HepG2 (cell line): ENCODE data around the gene PHF10. TPM values are rescaled to one million over a fixed set of nuclear protein-coding genes. Genes with fewer than 3 reads are reported as not detected.
A peak's percentile ranks its signal among the peaks of the same experiment; 100 is the strongest.

Source experiments
- ATAC-seq: fragments of 200-7000 bp; cut with Tn5 transposase; 3 replicates; pipeline ENCODE4 v1.9.1; 2020; ENCODE audit warnings: mild to moderate bottlenecking, moderate library complexity
- BruUV-seq: library from RNA; stranded (reverse); fragments of 400-500 nt; replicated peaks from 2 replicates; lab custom pipeline; 2021; lab: Mats Ljungman, UMichigan
- CTCF ChIA-PET: fragments of 300-600 bp; formaldehyde crosslinking; extraction: SDS; loops from one replicate; lab custom pipeline; 2021; ENCODE audit warnings: low total read pairs, inconsistent platforms, low intra/inter-chr PET ratio; lab: Yijun Ruan, JAX
- POLR2A ChIA-PET: fragments of 350-600 bp; sonication (Branson Sonifier 250); formaldehyde crosslinking; loops from one replicate; lab custom pipeline; 2020; ENCODE audit warnings: antibody characterized with exemption, inconsistent platforms; lab: Yijun Ruan, JAX
- DNase-seq: peaks from one replicate; pipeline ENCODE4 v3.0.0-alpha.2; 2015; ENCODE audit warnings: low spot score
- FAIRE-seq: peaks from 3 replicates; lab custom pipeline; 2011; peaks lifted over from hg19 to GRCh38; lab: Jason Lieb, UNC
- H2AFZ ChIP-seq: one replicate; pipeline ENCODE4 v1.6.1; 2011; ENCODE audit warnings: low read length, inconsistent platforms
- H3K27ac ChIP-seq: fragments of 300-600 bp; 3 replicates; pipeline ENCODE4 v1.8.0; 2011; ENCODE audit warnings: mixed run types, mild to moderate bottlenecking, mixed read lengths, low read length, inconsistent platforms; ENCODE audit not compliant: insufficient read depth; ENCODE audit errors: extremely low read length
- H3K27me3 ChIP-seq, 2 experiments: fragments of 200-600 bp in 1 of 2; 2 replicates in 1 of 2; 3 replicates in 1 of 2; pipeline versions ENCODE4 v1.6.0 to v1.8.0; 2011; ENCODE audit warnings: low read length in 2 of 2, mild to moderate bottlenecking in 2 of 2, moderate library complexity in 2 of 2, inconsistent platforms in 1 of 2; ENCODE audit not compliant: insufficient read depth in 2 of 2, control insufficient read depth in 1 of 2
- H3K36me3 ChIP-seq, 2 experiments: fragments of 200-600 bp in 1 of 2; replicated peaks in 1 of 2; 2 replicates in 1 of 2; 3 replicates in 1 of 2; pipeline versions ENCODE4 v1.5.1 to v1.8.0; 2011; ENCODE audit warnings: low read length in 2 of 2, inconsistent platforms in 1 of 2; ENCODE audit not compliant: insufficient read depth in 2 of 2, control insufficient read depth in 1 of 2
- H3K4me1 ChIP-seq: 2 replicates; pipeline ENCODE4 v1.5.1; 2012; ENCODE audit warnings: low read length, inconsistent platforms; ENCODE audit not compliant: insufficient read depth
- H3K4me2 ChIP-seq: 2 replicates; pipeline ENCODE4 v1.6.0; 2011; ENCODE audit warnings: low read depth, low read length, inconsistent platforms
- H3K4me3 ChIP-seq, 3 experiments: fragments of 200-600 bp in 1 of 3; sonication (generic), shearing (Covaris generic) in 1 of 3; replicated peaks in 1 of 3; 2 replicates each; pipeline ENCODE4 v1.5.1; 2011 to 2016; ENCODE audit warnings: low read length in 3 of 3, inconsistent platforms in 2 of 3, low read depth in 2 of 3, mild to moderate bottlenecking in 2 of 3, control low read depth in 1 of 3, mixed read lengths in 1 of 3; ENCODE audit not compliant: insufficient read depth in 1 of 3
- H3K79me2 ChIP-seq: one replicate; pipeline ENCODE4 v1.6.1; 2011; ENCODE audit warnings: low read length, inconsistent platforms; ENCODE audit not compliant: insufficient read depth
- H3K9ac ChIP-seq: 2 replicates; pipeline ENCODE4 v1.6.0; 2011; ENCODE audit warnings: mild to moderate bottlenecking, low read depth, low read length, inconsistent platforms; ENCODE audit not compliant: insufficient read depth
- H3K9me3 ChIP-seq: 2 replicates; pipeline ENCODE4 v1.5.1; 2012; ENCODE audit warnings: mild to moderate bottlenecking, low read length
- H4K20me1 ChIP-seq: 2 replicates; pipeline ENCODE4 v1.6.0; 2011; ENCODE audit warnings: inconsistent platforms, mild to moderate bottlenecking, low read length, moderate library complexity; ENCODE audit not compliant: insufficient read depth
- CBX5 ChIP-seq: sonication (generic); formaldehyde crosslinking; IDR thresholded peaks from 2 replicates; pipeline ENCODE4 v1.4.0; 2020; ENCODE audit warnings: missing genetic modification reagents, borderline replicate concordance
- CC2D1A ChIP-seq: sonication (generic); formaldehyde crosslinking; IDR thresholded peaks from 2 replicates; pipeline ENCODE4 v1.8.1; 2023; ENCODE audit warnings: mild to moderate bottlenecking, missing genetic modification reagents
- CREM ChIP-seq, 2 experiments: sonication (generic) in 1 of 2; formaldehyde crosslinking in 1 of 2; IDR thresholded peaks; 2 replicates each; pipeline versions ENCODE4 v1.4.0 to v1.6.1; 2016 to 2020; ENCODE audit warnings: antibody characterized with exemption in 1 of 2, mild to moderate bottlenecking in 1 of 2, missing genetic modification reagents in 1 of 2
- HIVEP1 ChIP-seq: sonication (generic); formaldehyde crosslinking; IDR thresholded peaks from 2 replicates; pipeline ENCODE4 v1.4.0; 2020; ENCODE audit warnings: mild to moderate bottlenecking, missing genetic modification reagents
- ISL2 ChIP-seq: sonication (generic); formaldehyde crosslinking; IDR thresholded peaks from 2 replicates; pipeline ENCODE4 v1.5.0; 2020; ENCODE audit warnings: missing genetic modification reagents
- ISX ChIP-seq: sonication (generic); formaldehyde crosslinking; conservative IDR thresholded peaks from 2 replicates; pipeline ENCODE4 v1.5.0; 2020; ENCODE audit warnings: missing genetic modification reagents
- MEF2D ChIP-seq: sonication (generic); formaldehyde crosslinking; IDR thresholded peaks from 2 replicates; pipeline ENCODE4 v1.5.1; 2020; ENCODE audit warnings: mild to moderate bottlenecking, missing genetic modification reagents
- NCOA1 ChIP-seq: sonication (generic); formaldehyde crosslinking; IDR thresholded peaks from 2 replicates; pipeline ENCODE4 v1.9.0; 2021; ENCODE audit warnings: missing genetic modification reagents
- NR3C1 ChIP-seq: sonication (generic); formaldehyde crosslinking; IDR thresholded peaks from 2 replicates; pipeline ENCODE4 v1.4.0; 2020; ENCODE audit warnings: missing genetic modification reagents
- PAX8 ChIP-seq: sonication (generic); formaldehyde crosslinking; IDR thresholded peaks from 2 replicates; pipeline ENCODE4 v1.8.0; 2022; ENCODE audit warnings: mild to moderate bottlenecking, missing genetic modification reagents, borderline replicate concordance
- RBAK ChIP-seq: sonication (generic); formaldehyde crosslinking; IDR thresholded peaks from 2 replicates; pipeline ENCODE4 v1.5.1; 2020; ENCODE audit warnings: mild to moderate bottlenecking, missing genetic modification reagents
- REL ChIP-seq: sonication (generic); formaldehyde crosslinking; conservative IDR thresholded peaks from 2 replicates; pipeline ENCODE4 v1.8.0; 2022; ENCODE audit warnings: mild to moderate bottlenecking, missing genetic modification reagents, moderate library complexity
- TBL1XR1 ChIP-seq: fragments of 150-350 bp; IDR thresholded peaks from 2 replicates; pipeline ENCODE4 v1.6.1; 2014; ENCODE audit warnings: borderline replicate concordance, low read length; ENCODE audit not compliant: partially characterized antibody
- ZNF101 ChIP-seq: sonication (generic); formaldehyde crosslinking; IDR thresholded peaks from 2 replicates; pipeline ENCODE4 v1.4.0; 2020; ENCODE audit warnings: mild to moderate bottlenecking, low read depth, missing genetic modification reagents, borderline replicate concordance
- ZNF121 ChIP-seq: sonication (generic); formaldehyde crosslinking; IDR thresholded peaks from 2 replicates; pipeline ENCODE4 v1.5.0; 2020; ENCODE audit warnings: mild to moderate bottlenecking, missing genetic modification reagents
- ZNF138 ChIP-seq: sonication (generic); formaldehyde crosslinking; IDR thresholded peaks from 2 replicates; pipeline ENCODE4 v1.5.0; 2020; ENCODE audit warnings: mild to moderate bottlenecking, low read depth, missing genetic modification reagents
- ZNF33A ChIP-seq: sonication (generic); formaldehyde crosslinking; IDR thresholded peaks from 2 replicates; pipeline ENCODE4 v1.5.1; 2020; ENCODE audit warnings: missing genetic modification reagents, mild to moderate bottlenecking, moderate library complexity, borderline replicate concordance
- ZNF660 ChIP-seq: sonication (generic); formaldehyde crosslinking; IDR thresholded peaks from 2 replicates; pipeline ENCODE4 v1.5.1; 2020; ENCODE audit warnings: mild to moderate bottlenecking, low read depth, missing genetic modification reagents, borderline replicate concordance
- WGBS: methylation state at CpG from one replicate; pipeline ENCODE4 v1.1.6; 2017; ENCODE audit warnings: low lambda C conversion rate; 5-methylcytosine and 5-hydroxymethylcytosine counted together
- in situ Hi-C: cut with HindIII; loops from 2 replicates; pipeline ENCODE4 v1.10.0; 2017; ENCODE audit warnings: low pct_unique_long_range_greater_than_20kb; ENCODE audit not compliant: extremely low pct_ligation_motif_present
- intact Hi-C: fragments of 100-400 bp; cut with micrococcal nuclease; formaldehyde crosslinking; loops from one replicate; pipeline ENCODE4 v1.10.0; 2022; ENCODE audit not compliant: unreplicated experiment
- polyA plus RNA-seq, 8 experiments: library from polyadenylated mRNA; depleted of rRNA in 3 of 8; stranded (reverse) in 7 of 8; unstranded in 1 of 8; fragments of >200 nt; fragmentation: Illumina TruSeq in 4 of 8; extraction: Trizol in 4 of 8; gene quantifications; 2 replicates each; pipeline versions ENCODE4 v1.2.1 to v1.2.3, GENCODE V29; 2011 to 2016; ENCODE audit warnings: low read depth in 4 of 8, missing spikeins in 1 of 8, mixed read lengths in 1 of 8; ENCODE audit not compliant: insufficient read depth in 1 of 8
- total RNA-seq, 5 experiments: library from RNA; depleted of rRNA; stranded (reverse); fragments of >200 nt; fragmentation: Illumina TruSeq; extraction: Trizol; gene quantifications; 2 replicates each; pipeline ENCODE4 v1.2.3, GENCODE V29; 2016; ENCODE audit warnings: low read depth in 1 of 5
- TF ChIP-seq, protein P1 (sequence below): IDR thresholded peaks from 2 replicates; pipeline ENCODE4 v1.6.1; 2012; ENCODE audit warnings: inconsistent platforms
- TF ChIP-seq, protein P2 (sequence below): sonication (generic); formaldehyde crosslinking; IDR thresholded peaks from 2 replicates; pipeline ENCODE4 v1.4.0; 2020; ENCODE audit warnings: missing genetic modification reagents
- TF ChIP-seq, protein P3 (sequence below): sonication (generic); formaldehyde crosslinking; IDR thresholded peaks from 2 replicates; pipeline ENCODE4 v1.4.0; 2020; ENCODE audit warnings: missing genetic modification reagents

PHF10 gene
- total and polyA plus RNA-seq, 2 of the 13 experiments (the other 11 are each of a cell fraction or from before 2014, with no cell fraction given): 42.1 to 84.1 TPM

- under 1% methylated on average over 20 of the region's 70 CpGs for WGBS
- ATAC-seq (peak; percentile 20), DNase-seq (peak; percentile 39), FAIRE-seq (no peak)
- Histone ChIP-seq H3K79me2 (peaks cover 51% of the 10 kb centered on the region), H3K4me2 (peak overlapping the region; percentile 94), H3K9ac (peak overlapping the region; percentile 86), H4K20me1 (peaks cover 45% of the 10 kb centered on the region), H3K4me3 (peak overlapping the region; percentile 82 to 93 (median 90)), H3K27me3 (no peaks in the 10 kb centered on the region; a peak in 1 of 5 replicates), H3K27ac (peak overlapping the region; percentile 72), H2AFZ (no peak overlapping the region), H3K36me3 (peaks cover 2 to 10% of the 10 kb centered on the region in 2 experiments; a peak in 4 of 5 replicates), H3K4me1 (peaks cover 60% of the 10 kb centered on the region), H3K9me3 (no peaks in the 10 kb centered on the region)
- CTCF ChIA-PET: no interaction called here
- no TSS peak for BruUV-seq
- intact Hi-C loops (no loop called here), in situ Hi-C loops (no loop called here)
- POLR2A ChIA-PET: interaction anchor here (0.6 to 5.7 kb wide), 8 partner anchors 8 to 831 kb away, joined by 3 to 81 read pairs (median 8); partner anchors contain the start of genes C6orf120, DYNLT2, ERMARD and TBP
- 0 out of 2 replicates have a peak, but pooled peaks have one; percentile 35 for TF ChIP-seq PAX8 (CRISPR knock-in tag)
- TF ChIP-seq NCOA1: no peak
- no peak for TF ChIP-seq ISX (CRISPR knock-in tag)
- TF ChIP-seq ZNF101 (CRISPR knock-in tag): no peak
- no peak for TF ChIP-seq MEF2D (CRISPR knock-in tag)
- TF ChIP-seq, protein P1, sequence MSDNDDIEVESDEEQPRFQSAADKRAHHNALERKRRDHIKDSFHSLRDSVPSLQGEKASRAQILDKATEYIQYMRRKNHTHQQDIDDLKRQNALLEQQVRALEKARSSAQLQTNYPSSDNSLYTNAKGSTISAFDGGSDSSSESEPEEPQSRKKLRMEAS: peak; percentile 39
- TF ChIP-seq TBL1XR1: no peak
- TF ChIP-seq REL (CRISPR knock-in tag): no peak
- no peak for TF ChIP-seq ZNF660
- no peak for TF ChIP-seq ISL2
- TF ChIP-seq CBX5 (CRISPR knock-in tag): no peak
- TF ChIP-seq NR3C1 (CRISPR knock-in tag): no peak
- TF ChIP-seq CC2D1A (CRISPR knock-in tag): no peak
- TF ChIP-seq, protein P2, sequence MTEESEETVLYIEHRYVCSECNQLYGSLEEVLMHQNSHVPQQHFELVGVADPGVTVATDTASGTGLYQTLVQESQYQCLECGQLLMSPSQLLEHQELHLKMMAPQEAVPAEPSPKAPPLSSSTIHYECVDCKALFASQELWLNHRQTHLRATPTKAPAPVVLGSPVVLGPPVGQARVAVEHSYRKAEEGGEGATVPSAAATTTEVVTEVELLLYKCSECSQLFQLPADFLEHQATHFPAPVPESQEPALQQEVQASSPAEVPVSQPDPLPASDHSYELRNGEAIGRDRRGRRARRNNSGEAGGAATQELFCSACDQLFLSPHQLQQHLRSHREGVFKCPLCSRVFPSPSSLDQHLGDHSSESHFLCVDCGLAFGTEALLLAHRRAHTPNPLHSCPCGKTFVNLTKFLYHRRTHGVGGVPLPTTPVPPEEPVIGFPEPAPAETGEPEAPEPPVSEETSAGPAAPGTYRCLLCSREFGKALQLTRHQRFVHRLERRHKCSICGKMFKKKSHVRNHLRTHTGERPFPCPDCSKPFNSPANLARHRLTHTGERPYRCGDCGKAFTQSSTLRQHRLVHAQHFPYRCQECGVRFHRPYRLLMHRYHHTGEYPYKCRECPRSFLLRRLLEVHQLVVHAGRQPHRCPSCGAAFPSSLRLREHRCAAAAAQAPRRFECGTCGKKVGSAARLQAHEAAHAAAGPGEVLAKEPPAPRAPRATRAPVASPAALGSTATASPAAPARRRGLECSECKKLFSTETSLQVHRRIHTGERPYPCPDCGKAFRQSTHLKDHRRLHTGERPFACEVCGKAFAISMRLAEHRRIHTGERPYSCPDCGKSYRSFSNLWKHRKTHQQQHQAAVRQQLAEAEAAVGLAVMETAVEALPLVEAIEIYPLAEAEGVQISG (CRISPR knock-in tag): no peak
- TF ChIP-seq, protein P3, sequence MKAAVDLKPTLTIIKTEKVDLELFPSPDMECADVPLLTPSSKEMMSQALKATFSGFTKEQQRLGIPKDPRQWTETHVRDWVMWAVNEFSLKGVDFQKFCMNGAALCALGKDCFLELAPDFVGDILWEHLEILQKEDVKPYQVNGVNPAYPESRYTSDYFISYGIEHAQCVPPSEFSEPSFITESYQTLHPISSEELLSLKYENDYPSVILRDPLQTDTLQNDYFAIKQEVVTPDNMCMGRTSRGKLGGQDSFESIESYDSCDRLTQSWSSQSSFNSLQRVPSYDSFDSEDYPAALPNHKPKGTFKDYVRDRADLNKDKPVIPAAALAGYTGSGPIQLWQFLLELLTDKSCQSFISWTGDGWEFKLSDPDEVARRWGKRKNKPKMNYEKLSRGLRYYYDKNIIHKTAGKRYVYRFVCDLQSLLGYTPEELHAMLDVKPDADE (CRISPR knock-in tag): no peak
- peak; percentile 17; the same call in 1 of the 2 replicates for TF ChIP-seq HIVEP1 (CRISPR knock-in tag)
- no peak for TF ChIP-seq ZNF121 (CRISPR knock-in tag)
- no peak for TF ChIP-seq RBAK
- no peak for TF ChIP-seq ZNF33A (CRISPR knock-in tag)
- TF ChIP-seq CREM (IDR thresholded peaks at IDR 0.05): no peak
- TF ChIP-seq CREM (CRISPR knock-in tag; IDR thresholded peaks at IDR 0.05): no peak
- TF ChIP-seq ZNF138 (CRISPR knock-in tag): 0 out of 2 replicates have a peak, but pooled peaks have one; percentile 18
These were observed 945 bp downstream of the PHF10 start for GRCh38 chr6:169723200-169723909.
